ENCODE results near the gene PTPRK. TPM values are rescaled to one million over a fixed set of nuclear protein-coding genes. Genes with fewer than 3 reads are reported as not detected.
"Not testable (repeated sequence)": the region's sequence is repeated elsewhere in the genome, so short reads cannot be mapped to it uniquely, and the experiment has no call there.

PTPRK gene
- total RNA-seq, 1 donor from 2014 or later = 4.2 TPM

DNA sequence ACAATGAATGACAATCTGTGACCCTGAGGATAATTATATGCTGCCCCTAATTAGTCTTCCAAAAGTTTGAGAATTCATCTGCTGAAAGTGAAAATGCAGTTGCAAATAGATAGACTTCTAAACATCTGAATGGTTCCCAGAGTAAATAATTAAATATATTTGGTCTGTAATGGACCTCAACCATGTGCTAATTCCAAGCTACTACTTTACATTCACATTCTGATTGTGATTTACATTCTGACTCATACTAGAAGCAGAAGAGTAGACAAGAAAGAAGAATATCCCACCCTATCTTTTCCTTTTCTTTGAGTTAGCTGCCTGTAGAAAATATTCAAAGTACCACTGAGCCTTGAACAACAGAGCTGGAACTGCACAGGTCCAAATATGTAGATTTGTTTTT is 80.8 kb downstream of the PTPRK start:
- Mint-ChIP-seq H3K36me3 (ENCODE audit: low read depth) (no peaks in the 10 kb centered on the region), H3K4me1 (ENCODE audit: low read depth) (no peaks in the 10 kb centered on the region), H3K9me3 (no peaks in the 10 kb centered on the region), H3K4me3 (ENCODE audit: low read depth) (no peak overlapping the region), H3K27me3 (ENCODE audit: low read depth) (no peaks in the 10 kb centered on the region), H3K27ac (no peak overlapping the region)
- intact Hi-C loops (cut with micrococcal nuclease) = no loop called here
- no peak for DNase-seq (ENCODE audit: low spot score)

DNA sequence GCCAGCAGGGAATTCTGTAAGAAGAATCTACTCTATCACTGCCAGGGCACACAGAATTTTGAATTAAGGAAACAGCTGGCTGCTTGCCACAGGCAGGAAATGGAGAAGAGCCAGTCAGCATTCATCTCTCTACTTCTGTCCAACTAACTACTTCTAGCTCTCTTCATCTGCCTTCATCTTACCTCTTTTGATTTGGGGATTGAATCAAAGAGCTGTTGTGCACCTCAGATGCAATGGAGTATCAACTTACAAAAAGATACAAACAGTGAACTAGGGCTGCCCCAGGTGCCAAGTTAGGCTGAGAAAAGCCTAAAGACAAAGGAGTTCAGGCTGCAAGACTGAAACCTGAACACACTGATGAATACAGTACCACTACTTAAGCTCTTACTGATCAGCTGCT is 82.0 kb downstream of the PTPRK start:
- Mint-ChIP-seq H3K4me1 (ENCODE audit: low read depth) (no peaks in the 10 kb centered on the region), H3K36me3 (ENCODE audit: low read depth) (no peaks in the 10 kb centered on the region), H3K27ac (no peak overlapping the region), H3K9me3 (no peaks in the 10 kb centered on the region), H3K4me3 (ENCODE audit: low read depth) (no peak overlapping the region), H3K27me3 (ENCODE audit: low read depth) (no peaks in the 10 kb centered on the region)
- no peak for DNase-seq (ENCODE audit: low spot score)
- intact Hi-C loops (cut with micrococcal nuclease) = no loop called here

DNA sequence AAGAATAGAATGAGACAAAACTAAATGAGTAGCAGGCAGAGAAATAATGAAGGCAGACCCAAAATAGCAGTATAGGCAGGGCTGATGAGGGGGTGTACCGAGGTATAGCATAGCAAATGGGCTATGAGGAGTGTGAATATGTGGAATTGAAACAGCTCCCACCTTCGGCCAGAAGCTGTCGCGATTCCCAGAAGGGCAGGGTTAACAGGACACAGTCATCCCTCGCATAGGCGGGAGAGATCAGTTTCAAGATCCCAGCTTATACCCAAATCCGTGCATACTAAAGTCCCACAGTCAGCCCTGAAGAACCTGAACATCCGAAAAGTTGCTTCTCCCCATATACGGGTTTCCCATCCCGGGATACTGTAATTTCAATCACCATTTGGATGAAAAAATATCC is 82.7 kb downstream of the PTPRK start:
- no peaks in the 10 kb centered on the region for H3K9me3 Mint-ChIP-seq
- no peaks in the 10 kb centered on the region for H3K36me3 Mint-ChIP-seq (ENCODE audit: low read depth)
- no peak for DNase-seq (ENCODE audit: low spot score)
- intact Hi-C loops (cut with micrococcal nuclease) = no loop called here
- H3K27ac Mint-ChIP-seq = no peak overlapping the region
- no peaks in the 10 kb centered on the region for H3K27me3 Mint-ChIP-seq (ENCODE audit: low read depth)
- no peaks in the 10 kb centered on the region for H3K4me1 Mint-ChIP-seq (ENCODE audit: low read depth)
- no peak overlapping the region for H3K4me3 Mint-ChIP-seq (ENCODE audit: low read depth)

DNA sequence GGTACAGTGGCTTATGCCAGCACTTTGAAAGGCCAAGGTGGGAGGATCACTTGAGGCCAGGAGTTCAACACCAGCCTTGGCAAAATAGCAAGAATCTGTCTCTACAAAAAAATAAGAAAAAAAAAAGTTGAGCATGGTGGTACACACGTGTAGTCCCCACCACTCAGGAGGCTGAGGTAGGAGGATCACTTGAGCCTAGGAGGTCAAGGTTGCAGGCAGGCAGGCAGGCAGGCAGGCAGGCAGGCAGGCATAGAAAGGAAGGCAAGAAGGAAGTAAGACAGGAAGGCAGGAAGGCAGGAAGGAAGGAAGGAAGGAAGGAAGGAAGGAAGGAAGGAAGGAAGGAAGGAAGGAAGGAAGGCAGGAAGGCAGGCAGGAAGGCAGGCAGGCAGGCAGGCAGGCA is 85.6 kb downstream of the PTPRK start:
- H3K36me3 Mint-ChIP-seq (ENCODE audit: low read depth); H3K4me3 Mint-ChIP-seq (ENCODE audit: low read depth); H3K27ac Mint-ChIP-seq; H3K27me3 Mint-ChIP-seq (ENCODE audit: low read depth); intact Hi-C loops (cut with micrococcal nuclease); H3K9me3 Mint-ChIP-seq; DNase-seq (ENCODE audit: low spot score); H3K4me1 Mint-ChIP-seq (ENCODE audit: low read depth): not testable (repeated sequence)

DNA sequence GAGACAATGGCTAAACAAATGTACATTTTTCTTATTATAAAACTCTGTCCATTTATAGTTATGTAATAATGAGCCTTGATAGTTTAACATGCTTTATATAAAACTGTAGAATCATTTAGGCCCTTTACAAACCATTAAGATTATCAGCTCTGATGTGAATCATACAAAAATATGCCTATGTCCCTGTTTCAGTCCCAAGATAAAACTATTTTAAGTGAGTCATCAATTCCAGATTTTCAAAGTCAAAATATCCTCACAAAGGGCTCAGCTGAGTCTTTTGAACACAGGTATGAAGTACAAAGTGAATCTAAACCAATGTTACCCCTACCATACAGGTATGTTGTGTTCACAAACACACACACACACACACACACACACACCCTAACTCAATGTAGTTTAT is 88.0 kb downstream of the PTPRK start:
- H3K4me1 Mint-ChIP-seq (ENCODE audit: low read depth) = no peaks in the 10 kb centered on the region
- H3K36me3 Mint-ChIP-seq (ENCODE audit: low read depth) = no peaks in the 10 kb centered on the region
- intact Hi-C loops (cut with micrococcal nuclease) = no loop called here
- no peak overlapping the region for H3K4me3 Mint-ChIP-seq (ENCODE audit: low read depth)
- DNase-seq (ENCODE audit: low spot score) = no peak
- no peak overlapping the region for H3K27ac Mint-ChIP-seq
- H3K9me3 Mint-ChIP-seq = no peaks in the 10 kb centered on the region
- H3K27me3 Mint-ChIP-seq (ENCODE audit: low read depth) = no peaks in the 10 kb centered on the region

DNA sequence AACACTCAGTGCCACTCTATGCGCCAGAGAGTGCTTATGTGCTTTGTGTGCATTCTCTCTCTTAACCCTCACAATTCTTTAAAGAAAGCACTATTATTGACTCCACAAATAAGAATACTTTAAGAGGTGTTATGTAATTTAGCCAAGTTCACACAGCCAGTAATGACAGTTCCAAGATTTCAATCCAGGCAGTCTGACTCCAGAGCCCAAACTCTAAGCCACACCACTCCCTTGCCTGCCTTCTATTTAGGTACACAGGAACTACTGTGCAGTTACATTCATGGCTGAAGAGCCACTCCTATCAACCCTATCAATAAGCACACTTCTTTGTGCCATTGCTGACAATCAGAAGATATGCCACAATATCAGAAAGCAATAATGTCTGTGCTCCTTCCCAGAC is 93.3 kb downstream of the PTPRK start:
- intact Hi-C loops (cut with micrococcal nuclease) = no loop called here
- Mint-ChIP-seq H3K36me3 (ENCODE audit: low read depth) (no peaks in the 10 kb centered on the region), H3K4me3 (ENCODE audit: low read depth) (no peak overlapping the region), H3K9me3 (no peaks in the 10 kb centered on the region), H3K27ac (no peak overlapping the region), H3K4me1 (ENCODE audit: low read depth) (no peaks in the 10 kb centered on the region), H3K27me3 (ENCODE audit: low read depth) (no peaks in the 10 kb centered on the region)
- no peak for DNase-seq (ENCODE audit: low spot score)

DNA sequence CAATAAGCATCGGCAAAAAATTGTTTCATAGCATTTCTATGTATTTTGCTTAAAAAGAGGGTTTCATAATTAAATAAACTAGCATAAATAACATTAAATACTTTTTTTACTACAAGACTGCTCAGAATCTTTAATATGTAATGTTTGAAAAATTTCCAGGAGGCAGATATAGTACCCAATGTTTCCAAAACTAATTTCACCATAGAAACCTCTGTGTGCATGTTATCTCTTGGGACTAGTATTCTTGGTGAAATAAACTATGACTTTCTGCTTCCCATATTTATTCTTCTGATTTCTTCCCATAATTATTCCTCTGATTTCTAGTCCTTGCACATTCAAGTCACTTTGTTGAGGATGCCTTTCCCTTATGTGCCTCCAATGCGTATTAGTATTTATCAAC is 94.5 kb downstream of the PTPRK start:
- Mint-ChIP-seq H3K36me3 (ENCODE audit: low read depth) (no peaks in the 10 kb centered on the region), H3K27ac (no peak overlapping the region), H3K9me3 (no peaks in the 10 kb centered on the region), H3K4me1 (ENCODE audit: low read depth) (no peaks in the 10 kb centered on the region), H3K4me3 (ENCODE audit: low read depth) (no peak overlapping the region), H3K27me3 (ENCODE audit: low read depth) (no peaks in the 10 kb centered on the region)
- intact Hi-C loops (cut with micrococcal nuclease) = no loop called here
- no peak for DNase-seq (ENCODE audit: low spot score)

DNA sequence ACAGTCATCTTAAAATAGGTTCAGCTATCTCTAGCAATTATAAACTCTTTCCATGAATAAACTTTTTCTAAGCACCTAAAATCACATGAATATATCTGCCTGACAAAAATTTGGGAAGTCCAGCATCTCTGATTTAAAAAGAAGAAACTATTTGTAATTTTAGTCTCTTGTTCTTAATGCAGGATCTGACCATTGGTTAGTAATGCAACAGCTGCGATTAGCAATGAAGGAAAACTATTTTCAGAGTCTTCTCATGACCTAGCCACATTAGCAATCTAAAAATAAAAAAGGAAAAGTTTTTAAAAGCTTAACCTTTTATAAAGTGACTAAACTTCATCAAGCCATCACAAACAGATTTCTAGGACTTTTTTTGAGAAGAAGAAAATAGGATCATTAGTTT is 97.5 kb downstream of the PTPRK start:
- no peak overlapping the region for H3K4me3 Mint-ChIP-seq (ENCODE audit: low read depth)
- H3K36me3 Mint-ChIP-seq (ENCODE audit: low read depth) = no peaks in the 10 kb centered on the region
- intact Hi-C loops (cut with micrococcal nuclease) = no loop called here
- no peak for DNase-seq (ENCODE audit: low spot score)
- H3K27me3 Mint-ChIP-seq (ENCODE audit: low read depth) = no peaks in the 10 kb centered on the region
- no peaks in the 10 kb centered on the region for H3K9me3 Mint-ChIP-seq
- no peaks in the 10 kb centered on the region for H3K4me1 Mint-ChIP-seq (ENCODE audit: low read depth)
- H3K27ac Mint-ChIP-seq = no peak overlapping the region

DNA sequence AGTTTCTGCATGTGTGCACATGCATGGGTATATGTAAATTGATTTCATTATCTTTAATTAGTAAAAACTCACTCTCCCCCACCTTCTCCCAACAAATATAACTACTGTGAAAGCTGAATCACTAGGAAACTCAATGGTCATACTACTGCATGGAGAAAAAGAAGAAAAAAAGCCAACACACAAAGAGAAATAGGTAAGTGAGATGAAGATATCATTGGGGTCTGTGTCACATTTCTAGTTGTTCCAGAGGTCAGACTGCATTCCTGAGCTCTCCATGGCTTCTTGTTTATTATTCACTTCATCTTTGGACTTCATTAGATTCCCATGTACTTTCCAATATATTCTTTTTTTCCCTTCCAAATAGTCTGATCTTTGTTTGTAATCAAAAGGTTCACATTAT is 98.2 kb downstream of the PTPRK start:
- H3K27ac Mint-ChIP-seq = no peak overlapping the region
- no peak for DNase-seq (ENCODE audit: low spot score)
- no peak overlapping the region for H3K4me3 Mint-ChIP-seq (ENCODE audit: low read depth)
- H3K9me3 Mint-ChIP-seq = no peaks in the 10 kb centered on the region
- H3K27me3 Mint-ChIP-seq (ENCODE audit: low read depth) = no peaks in the 10 kb centered on the region
- H3K4me1 Mint-ChIP-seq (ENCODE audit: low read depth) = no peaks in the 10 kb centered on the region
- intact Hi-C loops (cut with micrococcal nuclease) = no loop called here
- H3K36me3 Mint-ChIP-seq (ENCODE audit: low read depth) = no peaks in the 10 kb centered on the region

DNA sequence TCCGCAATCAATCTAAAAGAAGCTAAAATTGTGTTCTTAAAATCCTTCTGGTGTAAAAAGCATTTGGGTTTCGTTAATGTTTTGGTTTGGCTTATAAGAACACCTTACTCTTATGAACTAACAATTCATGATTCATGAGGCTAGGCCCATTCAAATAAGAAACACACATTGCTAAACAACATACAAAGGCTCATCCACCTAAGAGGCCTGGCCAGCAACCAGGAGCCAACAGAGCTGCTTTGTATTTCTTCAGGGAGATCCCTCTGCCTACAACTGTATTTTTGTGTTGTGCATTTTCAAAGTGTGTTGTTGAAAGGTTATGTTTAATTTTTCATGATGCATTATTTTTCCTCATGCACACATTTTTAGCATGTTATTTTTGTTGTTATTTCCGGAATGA is 98.6 kb downstream of the PTPRK start:
- Mint-ChIP-seq H3K9me3 (no peaks in the 10 kb centered on the region), H3K27me3 (ENCODE audit: low read depth) (no peaks in the 10 kb centered on the region), H3K36me3 (ENCODE audit: low read depth) (no peaks in the 10 kb centered on the region), H3K4me3 (ENCODE audit: low read depth) (no peak overlapping the region), H3K4me1 (ENCODE audit: low read depth) (no peaks in the 10 kb centered on the region), H3K27ac (no peak overlapping the region)
- DNase-seq (ENCODE audit: low spot score) = no peak
- intact Hi-C loops (cut with micrococcal nuclease) = no loop called here

DNA sequence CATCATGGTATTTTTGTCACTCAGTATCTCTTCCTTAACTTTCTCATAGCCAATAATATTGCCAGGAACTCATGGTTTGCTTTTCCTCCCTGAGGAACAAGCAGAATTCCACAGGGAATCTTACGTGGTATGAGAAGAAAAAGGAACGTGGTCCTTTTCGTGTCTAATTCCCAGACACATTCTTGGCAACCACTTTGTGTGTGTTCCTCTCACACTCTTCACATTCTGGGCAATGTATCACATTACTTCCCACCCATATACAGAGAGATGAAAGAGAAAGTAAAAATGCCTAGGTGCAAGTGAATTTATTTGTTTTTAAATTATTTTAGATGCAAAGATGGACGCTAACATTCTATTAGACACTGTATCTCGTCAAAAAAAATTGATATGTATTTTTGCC is 102.7 kb downstream of the PTPRK start:
- Mint-ChIP-seq H3K27ac (no peak overlapping the region), H3K9me3 (no peaks in the 10 kb centered on the region), H3K27me3 (ENCODE audit: low read depth) (no peaks in the 10 kb centered on the region)

DNA sequence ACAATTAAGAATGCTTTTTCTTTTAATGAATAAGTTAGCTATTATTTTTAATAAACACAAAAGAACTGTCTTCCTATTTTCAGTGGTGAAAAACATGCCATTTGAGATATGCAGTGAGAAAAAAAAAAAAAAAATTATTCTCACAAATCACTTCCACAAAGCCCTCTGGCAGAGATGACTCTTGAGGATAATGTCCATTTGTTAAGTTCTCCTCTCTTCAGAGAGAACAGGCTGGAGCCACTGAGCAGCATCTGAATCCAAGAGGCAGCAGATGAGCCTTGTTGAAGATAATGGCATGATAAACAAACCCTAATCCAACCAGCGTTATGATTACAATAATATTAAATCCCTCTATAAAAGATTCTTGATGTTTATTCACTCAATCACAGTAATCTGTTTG is 105.0 kb downstream of the PTPRK start:
- Mint-ChIP-seq H3K27me3 (ENCODE audit: low read depth) (no peaks in the 10 kb centered on the region), H3K27ac (no peak overlapping the region), H3K9me3 (no peaks in the 10 kb centered on the region), H3K4me3 (ENCODE audit: low read depth) (no peak overlapping the region), H3K4me1 (ENCODE audit: low read depth) (no peaks in the 10 kb centered on the region), H3K36me3 (ENCODE audit: low read depth) (no peaks in the 10 kb centered on the region)
- no peak for DNase-seq (ENCODE audit: low spot score)
- intact Hi-C loops (cut with micrococcal nuclease) = no loop called here

More for the DNA sequence above, 102.7 kb downstream of the PTPRK start:
- Mint-ChIP-seq H3K4me1 (ENCODE audit: low read depth) (no peaks in the 10 kb centered on the region), H3K4me3 (ENCODE audit: low read depth) (no peak overlapping the region), H3K36me3 (ENCODE audit: low read depth) (no peaks in the 10 kb centered on the region)
- intact Hi-C loops (cut with micrococcal nuclease) = no loop called here
- no peak for DNase-seq (ENCODE audit: low spot score)

DNA sequence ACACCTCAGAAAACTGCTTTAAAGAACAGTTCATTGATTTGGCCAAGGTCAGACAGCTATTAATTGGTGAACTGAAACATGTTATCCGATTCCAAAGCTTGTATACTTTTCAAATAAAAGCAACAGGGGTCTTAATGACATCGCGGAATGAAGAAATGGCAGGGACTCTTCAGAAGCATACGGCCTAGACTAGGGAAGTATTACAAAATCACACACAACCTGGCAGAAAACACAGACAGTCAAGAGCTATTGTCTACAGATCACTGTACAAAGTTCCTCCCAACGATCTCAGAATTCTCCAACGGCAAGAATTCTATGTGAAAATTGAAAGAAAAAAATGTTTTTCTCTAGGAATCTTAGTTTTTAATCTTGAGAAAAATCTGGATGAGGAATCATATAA is 105.5 kb downstream of the PTPRK start:
- intact Hi-C loops (cut with micrococcal nuclease) = no loop called here

DNA sequence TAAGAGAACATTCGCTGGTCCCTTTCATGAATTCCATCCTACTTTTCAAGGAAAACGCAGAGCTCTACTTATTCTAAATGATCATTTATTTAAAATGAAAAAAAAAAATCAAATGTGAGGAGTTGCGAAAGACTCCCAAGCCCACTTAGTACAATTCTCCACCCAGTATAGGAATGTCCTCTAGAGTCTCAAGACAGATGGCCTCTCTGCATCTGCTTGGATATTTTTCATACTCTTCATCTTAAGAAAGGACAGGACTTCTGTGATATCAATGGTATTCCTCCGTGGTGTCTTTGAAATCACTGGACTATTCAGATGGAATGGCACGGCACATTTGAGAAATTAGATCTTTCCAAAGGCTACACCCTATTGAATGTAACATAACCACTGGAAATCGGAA is 107.1 kb downstream of the PTPRK start:
- H3K27me3 Mint-ChIP-seq (ENCODE audit: low read depth) = no peaks in the 10 kb centered on the region
- no peak overlapping the region for H3K4me3 Mint-ChIP-seq (ENCODE audit: low read depth)
- no peak overlapping the region for H3K27ac Mint-ChIP-seq
- no peaks in the 10 kb centered on the region for H3K36me3 Mint-ChIP-seq (ENCODE audit: low read depth)
- no peaks in the 10 kb centered on the region for H3K4me1 Mint-ChIP-seq (ENCODE audit: low read depth)
- no peaks in the 10 kb centered on the region for H3K9me3 Mint-ChIP-seq
- DNase-seq (ENCODE audit: low spot score) = no peak
- intact Hi-C loops (cut with micrococcal nuclease) = no loop called here

More for the DNA sequence above, 105.5 kb downstream of the PTPRK start:
- Mint-ChIP-seq H3K27ac (no peak overlapping the region), H3K27me3 (ENCODE audit: low read depth) (no peaks in the 10 kb centered on the region), H3K4me3 (ENCODE audit: low read depth) (no peak overlapping the region), H3K36me3 (ENCODE audit: low read depth) (no peaks in the 10 kb centered on the region), H3K4me1 (ENCODE audit: low read depth) (no peaks in the 10 kb centered on the region), H3K9me3 (no peaks in the 10 kb centered on the region)
- no peak for DNase-seq (ENCODE audit: low spot score)
